WTC11 (cell line): ENCODE measurements around the gene EEFSEC. TPM values are rescaled to one million over a fixed set of nuclear protein-coding genes. Genes with fewer than 3 reads are reported as not detected.

Source experiments
- ATAC-seq: fragments of 200-7000 bp; cut with Tn5 transposase; 2 replicates; pipeline ENCODE4 v1.10.0; 2021; ENCODE audit warnings: mild to moderate bottlenecking, moderate library complexity
- CTCF ChIA-PET: fragments of 300-600 bp; sonication (Branson Sonifier 250); formaldehyde crosslinking; loops from one replicate; lab custom pipeline; 2021; ENCODE audit warnings: antibody characterized with exemption; lab: Charles Lee
- POLR2A ChIA-PET: fragments of 350-600 bp; sonication (Branson Sonifier 250); formaldehyde crosslinking; loops from one replicate; lab custom pipeline; 2021; ENCODE audit warnings: antibody characterized with exemption; lab: Charles Lee
- DNase-seq: peaks from one replicate; pipeline ENCODE4 v3.0.0; 2021; ENCODE audit warnings: low spot score
- H3K27ac Mint-ChIP-seq: 2 replicates; pipeline ENCODE4 v1.8.0; 2021; ENCODE audit warnings: mixed read lengths
- H3K27me3 Mint-ChIP-seq: 2 replicates; pipeline ENCODE4 v1.8.0; 2021; ENCODE audit warnings: low read depth, mild to moderate bottlenecking, moderate library complexity, mixed read lengths
- H3K36me3 Mint-ChIP-seq: 2 replicates; pipeline ENCODE4 v1.8.0; 2021; ENCODE audit warnings: mixed read lengths
- H3K4me1 Mint-ChIP-seq: 2 replicates; pipeline ENCODE4 v1.8.0; 2022; ENCODE audit warnings: mixed read lengths
- H3K4me3 Mint-ChIP-seq: 2 replicates; pipeline ENCODE4 v1.8.0; 2021; ENCODE audit warnings: mild to moderate bottlenecking, moderate library complexity, mixed read lengths
- H3K9me3 Mint-ChIP-seq: 2 replicates; pipeline ENCODE4 v1.8.0; 2021; ENCODE audit warnings: mixed read lengths
- EMX1 ChIP-seq: fragments of 250-450 bp; sonication (Bioruptor Pico); IDR thresholded peaks from 2 replicates; pipeline ENCODE4 v1.8.0; 2021; ENCODE audit warnings: mild to moderate bottlenecking
- RELA ChIP-seq: sonication (generic); formaldehyde crosslinking; IDR thresholded peaks from 2 replicates; pipeline ENCODE4 v1.8.1; 2022; ENCODE audit warnings: missing genetic modification reagents, mild to moderate bottlenecking, borderline replicate concordance
- SMAD3 ChIP-seq: sonication (generic); formaldehyde crosslinking; IDR thresholded peaks from 2 replicates; pipeline ENCODE4 v1.8.0; 2022; ENCODE audit warnings: missing genetic modification reagents, mild to moderate bottlenecking, borderline replicate concordance
- TCF7 ChIP-seq: sonication (generic); formaldehyde crosslinking; IDR thresholded peaks from 2 replicates; pipeline ENCODE4 v1.8.0; 2022; ENCODE audit warnings: mild to moderate bottlenecking, low read depth, missing genetic modification reagents, moderate library complexity
- TEAD4 ChIP-seq: sonication (generic); formaldehyde crosslinking; IDR thresholded peaks from 2 replicates; pipeline ENCODE4 v1.8.0; 2022; ENCODE audit warnings: mild to moderate bottlenecking, missing genetic modification reagents
- ZBTB21 ChIP-seq: sonication (generic); formaldehyde crosslinking; IDR thresholded peaks from 2 replicates; pipeline ENCODE4 v1.8.1; 2023; ENCODE audit warnings: mild to moderate bottlenecking, missing genetic modification reagents, borderline replicate concordance
- ZNF121 ChIP-seq: sonication (generic); formaldehyde crosslinking; IDR thresholded peaks from 2 replicates; pipeline ENCODE4 v1.8.0; 2023; ENCODE audit warnings: missing genetic modification reagents
- ZNF263 ChIP-seq: sonication (generic); formaldehyde crosslinking; IDR thresholded peaks from 2 replicates; pipeline ENCODE4 v1.8.1; 2022; ENCODE audit warnings: low read depth, mild to moderate bottlenecking, moderate library complexity, missing genetic modification reagents
- ZNF423 ChIP-seq: fragments of 250-450 bp; sonication (Bioruptor Pico); IDR thresholded peaks from 2 replicates; pipeline ENCODE4 v2.1.2; 2022; ENCODE audit warnings: mild to moderate bottlenecking, moderate library complexity
- total RNA-seq: library from RNA; stranded (reverse); gene quantifications from 3 replicates; pipeline ENCODE4 v1.2.3, GENCODE V29; 2021
- TF ChIP-seq, protein P1 (sequence below): sonication (generic); formaldehyde crosslinking; IDR thresholded peaks from 2 replicates; pipeline ENCODE4 v1.8.0; 2022; ENCODE audit warnings: mild to moderate bottlenecking, missing genetic modification reagents
- TF ChIP-seq, protein P2 (sequence below): sonication (generic); formaldehyde crosslinking; IDR thresholded peaks from 2 replicates; pipeline ENCODE4 v1.8.1; 2022; ENCODE audit warnings: low read depth, missing genetic modification reagents, borderline replicate concordance
- TF ChIP-seq, protein P3 (sequence below): sonication (generic); formaldehyde crosslinking; IDR thresholded peaks from 2 replicates; pipeline ENCODE4 v1.8.1; 2023; ENCODE audit warnings: mild to moderate bottlenecking, missing genetic modification reagents, borderline replicate concordance
- TF ChIP-seq, protein P4 (sequence below): sonication (generic); formaldehyde crosslinking; conservative IDR thresholded peaks from 2 replicates; pipeline ENCODE4 v1.8.1; 2023; ENCODE audit warnings: mild to moderate bottlenecking, low read depth, missing genetic modification reagents, moderate library complexity
- TF ChIP-seq, protein P5 (sequence below): sonication (generic); formaldehyde crosslinking; IDR thresholded peaks from 2 replicates; pipeline ENCODE4 v1.8.0; 2023; ENCODE audit warnings: missing genetic modification reagents, mild to moderate bottlenecking, borderline replicate concordance
- TF ChIP-seq, protein P6 (sequence below): sonication (generic); formaldehyde crosslinking; IDR thresholded peaks from 2 replicates; pipeline ENCODE4 v1.8.1; 2022; ENCODE audit warnings: mild to moderate bottlenecking, moderate library complexity, missing genetic modification reagents

Gene EEFSEC
- total RNA-seq, 1 experiment from 2014 or later, result 13.7 TPM

DNA sequence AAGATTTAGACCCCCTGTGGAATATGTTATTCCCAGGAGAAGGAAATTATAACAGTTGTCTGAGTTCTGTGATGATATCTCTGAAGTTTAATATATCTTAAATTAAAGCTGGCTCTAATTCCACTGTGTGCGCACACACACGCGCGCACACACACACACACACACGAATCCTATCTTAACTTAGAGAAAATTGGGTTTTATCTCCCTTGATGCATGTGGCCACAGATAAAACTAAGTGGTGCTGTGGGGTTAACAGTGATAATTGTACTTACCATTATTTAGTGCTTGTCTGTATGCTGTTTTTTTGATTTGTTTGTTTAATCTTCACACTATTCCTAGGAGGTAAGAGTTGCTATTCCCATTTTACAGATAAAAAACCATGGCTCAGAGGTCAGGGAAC is 7.4 kb downstream of the EEFSEC start:
- no peak for DNase-seq
- no peaks in the 10 kb centered on the region for H3K4me1 Mint-ChIP-seq
- no peaks in the 10 kb centered on the region for H3K27me3 Mint-ChIP-seq
- no peak overlapping the region for H3K27ac Mint-ChIP-seq
- no peak for ATAC-seq
- H3K4me3 Mint-ChIP-seq, result no peak overlapping the region
- POLR2A ChIA-PET, result no interaction called here
- CTCF ChIA-PET, result no interaction called here
- H3K9me3 Mint-ChIP-seq, result peaks cover 18% of the 10 kb centered on the region
- peaks cover 32% of the 10 kb centered on the region for H3K36me3 Mint-ChIP-seq
- no peak for TF ChIP-seq TCF7 (CRISPR knock-in tag)
- no peak for TF ChIP-seq ZNF121 (CRISPR knock-in tag)
- TF ChIP-seq, protein P1, sequence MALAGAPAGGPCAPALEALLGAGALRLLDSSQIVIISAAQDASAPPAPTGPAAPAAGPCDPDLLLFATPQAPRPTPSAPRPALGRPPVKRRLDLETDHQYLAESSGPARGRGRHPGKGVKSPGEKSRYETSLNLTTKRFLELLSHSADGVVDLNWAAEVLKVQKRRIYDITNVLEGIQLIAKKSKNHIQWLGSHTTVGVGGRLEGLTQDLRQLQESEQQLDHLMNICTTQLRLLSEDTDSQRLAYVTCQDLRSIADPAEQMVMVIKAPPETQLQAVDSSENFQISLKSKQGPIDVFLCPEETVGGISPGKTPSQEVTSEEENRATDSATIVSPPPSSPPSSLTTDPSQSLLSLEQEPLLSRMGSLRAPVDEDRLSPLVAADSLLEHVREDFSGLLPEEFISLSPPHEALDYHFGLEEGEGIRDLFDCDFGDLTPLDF (CRISPR knock-in tag), result no peak
- no peak for TF ChIP-seq TEAD4 (CRISPR knock-in tag)
- TF ChIP-seq RELA (CRISPR knock-in tag), result no peak
- TF ChIP-seq SMAD3 (CRISPR knock-in tag), result no peak

DNA sequence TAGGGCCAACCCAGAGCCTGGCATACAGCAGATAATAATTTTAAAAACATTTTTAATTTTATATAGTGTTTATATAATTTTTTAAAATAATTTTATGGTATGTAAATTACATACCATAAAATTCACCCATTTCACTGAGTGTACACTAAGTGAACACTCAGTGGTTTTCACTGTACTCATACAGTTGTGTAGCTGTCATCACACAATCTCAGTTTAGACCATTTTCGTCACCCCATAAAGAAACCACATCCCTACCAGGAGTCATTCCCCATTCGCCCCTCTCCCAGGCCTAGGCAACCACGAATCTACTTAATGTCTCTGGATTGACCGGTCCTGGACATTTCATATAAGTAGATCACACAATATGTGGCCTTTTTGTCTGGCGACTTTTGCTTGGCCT is 10.2 kb downstream of the EEFSEC start:
- TF ChIP-seq EMX1, result no peak
- TF ChIP-seq, protein P2, sequence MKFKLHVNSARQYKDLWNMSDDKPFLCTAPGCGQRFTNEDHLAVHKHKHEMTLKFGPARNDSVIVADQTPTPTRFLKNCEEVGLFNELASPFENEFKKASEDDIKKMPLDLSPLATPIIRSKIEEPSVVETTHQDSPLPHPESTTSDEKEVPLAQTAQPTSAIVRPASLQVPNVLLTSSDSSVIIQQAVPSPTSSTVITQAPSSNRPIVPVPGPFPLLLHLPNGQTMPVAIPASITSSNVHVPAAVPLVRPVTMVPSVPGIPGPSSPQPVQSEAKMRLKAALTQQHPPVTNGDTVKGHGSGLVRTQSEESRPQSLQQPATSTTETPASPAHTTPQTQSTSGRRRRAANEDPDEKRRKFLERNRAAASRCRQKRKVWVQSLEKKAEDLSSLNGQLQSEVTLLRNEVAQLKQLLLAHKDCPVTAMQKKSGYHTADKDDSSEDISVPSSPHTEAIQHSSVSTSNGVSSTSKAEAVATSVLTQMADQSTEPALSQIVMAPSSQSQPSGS, result no peak
- TF ChIP-seq, protein P3, sequence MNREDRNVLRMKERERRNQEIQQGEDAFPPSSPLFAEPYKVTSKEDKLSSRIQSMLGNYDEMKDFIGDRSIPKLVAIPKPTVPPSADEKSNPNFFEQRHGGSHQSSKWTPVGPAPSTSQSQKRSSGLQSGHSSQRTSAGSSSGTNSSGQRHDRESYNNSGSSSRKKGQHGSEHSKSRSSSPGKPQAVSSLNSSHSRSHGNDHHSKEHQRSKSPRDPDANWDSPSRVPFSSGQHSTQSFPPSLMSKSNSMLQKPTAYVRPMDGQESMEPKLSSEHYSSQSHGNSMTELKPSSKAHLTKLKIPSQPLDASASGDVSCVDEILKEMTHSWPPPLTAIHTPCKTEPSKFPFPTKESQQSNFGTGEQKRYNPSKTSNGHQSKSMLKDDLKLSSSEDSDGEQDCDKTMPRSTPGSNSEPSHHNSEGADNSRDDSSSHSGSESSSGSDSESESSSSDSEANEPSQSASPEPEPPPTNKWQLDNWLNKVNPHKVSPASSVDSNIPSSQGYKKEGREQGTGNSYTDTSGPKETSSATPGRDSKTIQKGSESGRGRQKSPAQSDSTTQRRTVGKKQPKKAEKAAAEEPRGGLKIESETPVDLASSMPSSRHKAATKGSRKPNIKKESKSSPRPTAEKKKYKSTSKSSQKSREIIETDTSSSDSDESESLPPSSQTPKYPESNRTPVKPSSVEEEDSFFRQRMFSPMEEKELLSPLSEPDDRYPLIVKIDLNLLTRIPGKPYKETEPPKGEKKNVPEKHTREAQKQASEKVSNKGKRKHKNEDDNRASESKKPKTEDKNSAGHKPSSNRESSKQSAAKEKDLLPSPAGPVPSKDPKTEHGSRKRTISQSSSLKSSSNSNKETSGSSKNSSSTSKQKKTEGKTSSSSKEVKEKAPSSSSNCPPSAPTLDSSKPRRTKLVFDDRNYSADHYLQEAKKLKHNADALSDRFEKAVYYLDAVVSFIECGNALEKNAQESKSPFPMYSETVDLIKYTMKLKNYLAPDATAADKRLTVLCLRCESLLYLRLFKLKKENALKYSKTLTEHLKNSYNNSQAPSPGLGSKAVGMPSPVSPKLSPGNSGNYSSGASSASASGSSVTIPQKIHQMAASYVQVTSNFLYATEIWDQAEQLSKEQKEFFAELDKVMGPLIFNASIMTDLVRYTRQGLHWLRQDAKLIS (CRISPR knock-in tag), result no peak
- TF ChIP-seq, protein P4, sequence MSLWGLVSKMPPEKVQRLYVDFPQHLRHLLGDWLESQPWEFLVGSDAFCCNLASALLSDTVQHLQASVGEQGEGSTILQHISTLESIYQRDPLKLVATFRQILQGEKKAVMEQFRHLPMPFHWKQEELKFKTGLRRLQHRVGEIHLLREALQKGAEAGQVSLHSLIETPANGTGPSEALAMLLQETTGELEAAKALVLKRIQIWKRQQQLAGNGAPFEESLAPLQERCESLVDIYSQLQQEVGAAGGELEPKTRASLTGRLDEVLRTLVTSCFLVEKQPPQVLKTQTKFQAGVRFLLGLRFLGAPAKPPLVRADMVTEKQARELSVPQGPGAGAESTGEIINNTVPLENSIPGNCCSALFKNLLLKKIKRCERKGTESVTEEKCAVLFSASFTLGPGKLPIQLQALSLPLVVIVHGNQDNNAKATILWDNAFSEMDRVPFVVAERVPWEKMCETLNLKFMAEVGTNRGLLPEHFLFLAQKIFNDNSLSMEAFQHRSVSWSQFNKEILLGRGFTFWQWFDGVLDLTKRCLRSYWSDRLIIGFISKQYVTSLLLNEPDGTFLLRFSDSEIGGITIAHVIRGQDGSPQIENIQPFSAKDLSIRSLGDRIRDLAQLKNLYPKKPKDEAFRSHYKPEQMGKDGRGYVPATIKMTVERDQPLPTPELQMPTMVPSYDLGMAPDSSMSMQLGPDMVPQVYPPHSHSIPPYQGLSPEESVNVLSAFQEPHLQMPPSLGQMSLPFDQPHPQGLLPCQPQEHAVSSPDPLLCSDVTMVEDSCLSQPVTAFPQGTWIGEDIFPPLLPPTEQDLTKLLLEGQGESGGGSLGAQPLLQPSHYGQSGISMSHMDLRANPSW (CRISPR knock-in tag), result no peak
- TF ChIP-seq ZBTB21 (CRISPR knock-in tag), result no peak
- no peak for TF ChIP-seq TEAD4 (CRISPR knock-in tag)
- no peaks in the 10 kb centered on the region for H3K27me3 Mint-ChIP-seq
- DNase-seq (no peak), ATAC-seq (no peak)
- peaks cover 18% of the 10 kb centered on the region for H3K4me1 Mint-ChIP-seq
- no peaks in the 10 kb centered on the region for H3K9me3 Mint-ChIP-seq
- POLR2A ChIA-PET, result no interaction called here
- no peak overlapping the region for H3K4me3 Mint-ChIP-seq
- H3K27ac Mint-ChIP-seq, result no peak overlapping the region
- peaks cover 5% of the 10 kb centered on the region; the same call in 1 of the 2 replicates for H3K36me3 Mint-ChIP-seq
- CTCF ChIA-PET, result interaction anchor here (1.0 kb wide), 1 partner anchor 157 kb away, joined by 3 read pairs; no protein-coding TSS in a partner anchor

DNA sequence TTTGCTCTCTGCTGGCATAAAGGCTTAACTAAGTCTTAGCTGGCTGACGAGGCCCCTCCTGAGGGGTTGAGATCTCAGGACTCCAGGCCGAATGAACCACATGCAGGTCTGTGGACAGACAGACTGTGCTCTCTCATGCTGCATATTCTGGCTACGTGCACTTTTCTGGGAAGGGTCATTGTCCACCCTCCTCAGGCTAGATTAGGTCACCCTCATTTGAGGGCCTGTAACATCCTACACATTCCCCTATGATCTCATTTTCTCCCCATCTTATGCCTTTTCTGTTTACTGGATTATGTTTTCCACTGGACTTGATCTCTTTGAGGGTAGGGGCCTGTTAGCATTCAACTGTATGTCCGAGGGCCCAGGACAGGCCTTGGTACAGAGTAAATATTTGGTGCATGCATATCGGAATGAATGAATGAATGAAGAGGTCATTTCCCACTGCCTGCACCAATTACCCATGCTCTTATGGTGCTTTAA is 13.7 kb downstream of the EEFSEC start:
- peaks cover 22% of the 10 kb centered on the region for H3K4me1 Mint-ChIP-seq
- no peaks in the 10 kb centered on the region for H3K36me3 Mint-ChIP-seq
- no peak for DNase-seq
- ChIA-PET CTCF (interaction anchor here (1.0 to 1.2 kb wide), 2 partner anchors 12 to 155 kb away, joined by 3 to 4 read pairs; no protein-coding TSS in a partner anchor), POLR2A (interaction anchor here (0.6 kb wide), 1 partner anchor 962 kb away, joined by 6 read pairs; no protein-coding TSS in a partner anchor)
- no peaks in the 10 kb centered on the region for H3K9me3 Mint-ChIP-seq
- H3K4me3 Mint-ChIP-seq, result no peak overlapping the region
- no peaks in the 10 kb centered on the region for H3K27me3 Mint-ChIP-seq
- H3K27ac Mint-ChIP-seq, result no peak overlapping the region
- no peak for ATAC-seq
- TF ChIP-seq, protein P5, sequence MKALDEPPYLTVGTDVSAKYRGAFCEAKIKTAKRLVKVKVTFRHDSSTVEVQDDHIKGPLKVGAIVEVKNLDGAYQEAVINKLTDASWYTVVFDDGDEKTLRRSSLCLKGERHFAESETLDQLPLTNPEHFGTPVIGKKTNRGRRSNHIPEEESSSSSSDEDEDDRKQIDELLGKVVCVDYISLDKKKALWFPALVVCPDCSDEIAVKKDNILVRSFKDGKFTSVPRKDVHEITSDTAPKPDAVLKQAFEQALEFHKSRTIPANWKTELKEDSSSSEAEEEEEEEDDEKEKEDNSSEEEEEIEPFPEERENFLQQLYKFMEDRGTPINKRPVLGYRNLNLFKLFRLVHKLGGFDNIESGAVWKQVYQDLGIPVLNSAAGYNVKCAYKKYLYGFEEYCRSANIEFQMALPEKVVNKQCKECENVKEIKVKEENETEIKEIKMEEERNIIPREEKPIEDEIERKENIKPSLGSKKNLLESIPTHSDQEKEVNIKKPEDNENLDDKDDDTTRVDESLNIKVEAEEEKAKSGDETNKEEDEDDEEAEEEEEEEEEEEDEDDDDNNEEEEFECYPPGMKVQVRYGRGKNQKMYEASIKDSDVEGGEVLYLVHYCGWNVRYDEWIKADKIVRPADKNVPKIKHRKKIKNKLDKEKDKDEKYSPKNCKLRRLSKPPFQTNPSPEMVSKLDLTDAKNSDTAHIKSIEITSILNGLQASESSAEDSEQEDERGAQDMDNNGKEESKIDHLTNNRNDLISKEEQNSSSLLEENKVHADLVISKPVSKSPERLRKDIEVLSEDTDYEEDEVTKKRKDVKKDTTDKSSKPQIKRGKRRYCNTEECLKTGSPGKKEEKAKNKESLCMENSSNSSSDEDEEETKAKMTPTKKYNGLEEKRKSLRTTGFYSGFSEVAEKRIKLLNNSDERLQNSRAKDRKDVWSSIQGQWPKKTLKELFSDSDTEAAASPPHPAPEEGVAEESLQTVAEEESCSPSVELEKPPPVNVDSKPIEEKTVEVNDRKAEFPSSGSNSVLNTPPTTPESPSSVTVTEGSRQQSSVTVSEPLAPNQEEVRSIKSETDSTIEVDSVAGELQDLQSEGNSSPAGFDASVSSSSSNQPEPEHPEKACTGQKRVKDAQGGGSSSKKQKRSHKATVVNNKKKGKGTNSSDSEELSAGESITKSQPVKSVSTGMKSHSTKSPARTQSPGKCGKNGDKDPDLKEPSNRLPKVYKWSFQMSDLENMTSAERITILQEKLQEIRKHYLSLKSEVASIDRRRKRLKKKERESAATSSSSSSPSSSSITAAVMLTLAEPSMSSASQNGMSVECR (CRISPR knock-in tag), result no peak
- TF ChIP-seq ZNF423 (no peak), ZNF263 (CRISPR knock-in tag) (no peak)
- TF ChIP-seq, protein P6, sequence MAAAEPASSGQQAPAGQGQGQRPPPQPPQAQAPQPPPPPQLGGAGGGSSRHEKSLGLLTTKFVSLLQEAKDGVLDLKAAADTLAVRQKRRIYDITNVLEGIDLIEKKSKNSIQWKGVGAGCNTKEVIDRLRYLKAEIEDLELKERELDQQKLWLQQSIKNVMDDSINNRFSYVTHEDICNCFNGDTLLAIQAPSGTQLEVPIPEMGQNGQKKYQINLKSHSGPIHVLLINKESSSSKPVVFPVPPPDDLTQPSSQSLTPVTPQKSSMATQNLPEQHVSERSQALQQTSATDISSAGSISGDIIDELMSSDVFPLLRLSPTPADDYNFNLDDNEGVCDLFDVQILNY (CRISPR knock-in tag), result no peak
